ENCODE results near the gene ANKDD1B. TPM values are rescaled to one million over a fixed set of nuclear protein-coding genes. Genes with fewer than 3 reads are reported as not detected.

Gene ANKDD1B
- polyA plus RNA-seq, 1 of the 3 experiments (the other 2 are of a cell fraction), result 0.12 TPM

DNA sequence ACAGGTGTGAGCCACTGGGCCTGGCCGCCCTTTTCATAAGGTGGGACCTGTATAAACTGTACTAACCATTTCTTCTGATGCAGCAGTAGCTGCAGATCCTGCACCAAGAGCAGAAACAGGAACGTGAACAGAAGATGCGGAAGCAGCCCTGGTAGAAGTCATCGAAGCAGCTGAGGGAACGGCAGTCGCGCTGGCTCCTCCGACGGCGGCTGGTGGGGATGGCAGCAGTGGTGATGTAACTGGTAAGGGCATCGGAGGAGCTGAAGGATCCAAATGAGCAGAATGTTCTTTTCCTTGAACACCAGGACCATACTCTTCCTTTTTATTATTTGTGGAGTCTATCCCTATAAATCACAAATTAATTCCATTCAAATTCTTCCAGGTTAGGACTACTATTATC lies 73.9 kb downstream of the ANKDD1B start:
- H2AFZ ChIP-seq (ENCODE audit: low read depth), result no peak overlapping the region
- no peak overlapping the region for H3K4me2 ChIP-seq
- H3K79me2 ChIP-seq (ENCODE audit: insufficient read depth), result no peaks in the 10 kb centered on the region
- H3K4me1 ChIP-seq (ENCODE audit: control insufficient read depth in 1 of 2, insufficient read depth in 2 of 2, low read depth in 1 of 2, low read length in 1 of 2), result peaks cover 4 to 5% of the 10 kb centered on the region in 2 experiments; a peak in 2 of 4 replicates
- TF ChIP-seq TCF12 (IDR thresholded peaks at IDR 0.05) (no peak), TAF1 (IDR thresholded peaks at IDR 0.05; ENCODE audit: borderline replicate concordance, low read depth, low read length) (no peak), EP300 (IDR thresholded peaks at IDR 0.05; ENCODE audit: borderline replicate concordance in 1 of 2, low read depth in 1 of 2, low read length in 1 of 2) (no peak), POLR2AphosphoS5 (IDR thresholded peaks at IDR 0.05; ENCODE audit: low read depth, low read length) (no peak), RAD21 (IDR thresholded peaks at IDR 0.05; ENCODE audit: low read length) (no peak), RXRA (IDR thresholded peaks at IDR 0.05; ENCODE audit: borderline replicate concordance, low read depth) (no peak)
- TF ChIP-seq, protein P1, sequence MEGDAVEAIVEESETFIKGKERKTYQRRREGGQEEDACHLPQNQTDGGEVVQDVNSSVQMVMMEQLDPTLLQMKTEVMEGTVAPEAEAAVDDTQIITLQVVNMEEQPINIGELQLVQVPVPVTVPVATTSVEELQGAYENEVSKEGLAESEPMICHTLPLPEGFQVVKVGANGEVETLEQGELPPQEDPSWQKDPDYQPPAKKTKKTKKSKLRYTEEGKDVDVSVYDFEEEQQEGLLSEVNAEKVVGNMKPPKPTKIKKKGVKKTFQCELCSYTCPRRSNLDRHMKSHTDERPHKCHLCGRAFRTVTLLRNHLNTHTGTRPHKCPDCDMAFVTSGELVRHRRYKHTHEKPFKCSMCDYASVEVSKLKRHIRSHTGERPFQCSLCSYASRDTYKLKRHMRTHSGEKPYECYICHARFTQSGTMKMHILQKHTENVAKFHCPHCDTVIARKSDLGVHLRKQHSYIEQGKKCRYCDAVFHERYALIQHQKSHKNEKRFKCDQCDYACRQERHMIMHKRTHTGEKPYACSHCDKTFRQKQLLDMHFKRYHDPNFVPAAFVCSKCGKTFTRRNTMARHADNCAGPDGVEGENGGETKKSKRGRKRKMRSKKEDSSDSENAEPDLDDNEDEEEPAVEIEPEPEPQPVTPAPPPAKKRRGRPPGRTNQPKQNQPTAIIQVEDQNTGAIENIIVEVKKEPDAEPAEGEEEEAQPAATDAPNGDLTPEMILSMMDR (IDR thresholded peaks at IDR 0.05), result no peak
- CTCF ChIA-PET, result interaction anchor here (1.5 kb wide), 1 partner anchor 348 kb away, joined by 5 read pairs; the partner anchor contains the start of gene HMGCR
- no peaks in the 10 kb centered on the region for H3K9me3 ChIP-seq
- no peak overlapping the region for H3K4me3 ChIP-seq (ENCODE audit: low read depth in 2 of 2, low read length in 1 of 2)
- H3K27ac ChIP-seq (ENCODE audit: low read depth in 2 of 2, low read length in 1 of 2), result no peak overlapping the region
- 97% methylated on average over 11 of the region's 11 CpGs for WGBS (ENCODE audit: low lambda C conversion rate)
- POLR2A ChIA-PET, result no interaction called here
- no peak for DNase-seq
- peaks cover 4% of the 10 kb centered on the region for H3F3A ChIP-seq (replicated peaks; ENCODE audit: insufficient read depth)
- no peaks in the 10 kb centered on the region for H4K20me1 ChIP-seq (ENCODE audit: insufficient read depth)
- H3K27me3 ChIP-seq (ENCODE audit: insufficient read depth), result no peaks in the 10 kb centered on the region
- H3K36me3 ChIP-seq (replicated peaks in 1 of 2; ENCODE audit: control insufficient read depth in 1 of 2, insufficient read depth in 2 of 2, low read length in 1 of 2), result peaks cover 35 to 39% of the 10 kb centered on the region in 2 experiments
- H3K9ac ChIP-seq, result no peak overlapping the region
- H3K9me2 ChIP-seq, result no peaks in the 10 kb centered on the region

DNA sequence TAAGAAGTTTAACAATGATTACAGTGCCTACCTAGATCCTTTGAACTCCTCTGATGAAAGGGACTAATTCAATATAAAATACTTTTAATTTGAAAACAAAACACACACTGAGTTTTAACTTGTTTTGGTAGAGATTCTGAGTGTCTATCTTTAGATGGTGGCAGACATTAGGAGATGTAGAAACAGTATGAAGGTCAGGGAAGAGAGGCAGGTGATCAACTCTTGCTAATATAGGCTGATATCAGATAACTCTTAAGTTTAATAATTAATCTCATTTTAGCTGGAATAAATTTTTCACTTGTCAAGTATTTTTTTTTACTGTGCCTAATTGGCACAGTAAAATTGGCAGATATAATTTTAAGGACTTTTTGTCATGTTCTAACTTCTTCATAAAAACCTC lies 75.2 kb downstream of the ANKDD1B start:
- Histone ChIP-seq H3K79me2 (ENCODE audit: insufficient read depth) (no peaks in the 10 kb centered on the region), H3K9ac (no peak overlapping the region), H3F3A (replicated peaks; ENCODE audit: insufficient read depth) (peaks cover 4% of the 10 kb centered on the region), H3K4me2 (no peak overlapping the region), H3K27me3 (ENCODE audit: insufficient read depth) (no peaks in the 10 kb centered on the region), H4K20me1 (ENCODE audit: insufficient read depth) (no peaks in the 10 kb centered on the region), H3K4me3 (ENCODE audit: low read depth in 2 of 2, low read length in 1 of 2) (no peak overlapping the region), H3K36me3 (replicated peaks in 1 of 2; ENCODE audit: control insufficient read depth in 1 of 2, insufficient read depth in 2 of 2, low read length in 1 of 2) (peaks cover 40 to 52% of the 10 kb centered on the region in 2 experiments), H3K9me2 (no peaks in the 10 kb centered on the region), H3K4me1 (ENCODE audit: control insufficient read depth in 1 of 2, insufficient read depth in 2 of 2, low read depth in 1 of 2, low read length in 1 of 2) (peaks cover 0 to 5% of the 10 kb centered on the region in 2 experiments; a peak in 1 of 4 replicates), H3K9me3 (no peaks in the 10 kb centered on the region), H2AFZ (ENCODE audit: low read depth) (no peak overlapping the region), H3K27ac (ENCODE audit: low read depth in 2 of 2, low read length in 1 of 2) (no peak overlapping the region)
- ChIA-PET POLR2A (no interaction called here), CTCF (interaction anchor here (1.0 kb wide), 1 partner anchor 61 kb away, joined by 3 read pairs; no protein-coding TSS in a partner anchor)
- no peak for TF ChIP-seq FOXJ3 (CRISPR knock-in tag; IDR thresholded peaks at IDR 0.05)
- no peak for TF ChIP-seq TCF12 (IDR thresholded peaks at IDR 0.05)
- TF ChIP-seq, protein P2, sequence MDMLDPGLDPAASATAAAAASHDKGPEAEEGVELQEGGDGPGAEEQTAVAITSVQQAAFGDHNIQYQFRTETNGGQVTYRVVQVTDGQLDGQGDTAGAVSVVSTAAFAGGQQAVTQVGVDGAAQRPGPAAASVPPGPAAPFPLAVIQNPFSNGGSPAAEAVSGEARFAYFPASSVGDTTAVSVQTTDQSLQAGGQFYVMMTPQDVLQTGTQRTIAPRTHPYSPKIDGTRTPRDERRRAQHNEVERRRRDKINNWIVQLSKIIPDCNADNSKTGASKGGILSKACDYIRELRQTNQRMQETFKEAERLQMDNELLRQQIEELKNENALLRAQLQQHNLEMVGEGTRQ (IDR thresholded peaks at IDR 0.05; ENCODE audit: borderline replicate concordance, low read depth, low read length), result no peak
- no peak for DNase-seq

Data from SK-N-SH (cell line).